ENCODE results near the gene FBXO2. TPM values are rescaled to one million over a fixed set of nuclear protein-coding genes. Genes with fewer than 3 reads are reported as not detected.

Gene FBXO2, protein sequence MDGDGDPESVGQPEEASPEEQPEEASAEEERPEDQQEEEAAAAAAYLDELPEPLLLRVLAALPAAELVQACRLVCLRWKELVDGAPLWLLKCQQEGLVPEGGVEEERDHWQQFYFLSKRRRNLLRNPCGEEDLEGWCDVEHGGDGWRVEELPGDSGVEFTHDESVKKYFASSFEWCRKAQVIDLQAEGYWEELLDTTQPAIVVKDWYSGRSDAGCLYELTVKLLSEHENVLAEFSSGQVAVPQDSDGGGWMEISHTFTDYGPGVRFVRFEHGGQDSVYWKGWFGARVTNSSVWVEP
- total RNA-seq (10 to 100 TPM; 11.3 to 17.3 TPM), polyA plus RNA-seq (ENCODE audit: insufficient read depth, low read depth, low replicate concordance) (19.0 TPM)
- long read RNA-seq, donor 1, partial matches to known transcripts, result 0 of 1 reads
- long read RNA-seq, donor 1, other reads (novel, unspliced or antisense), result 0 of 1 reads
- long read RNA-seq, donor 2, partial matches to known transcripts, result 0 of 1 reads
- long read RNA-seq, donor 2, other reads (novel, unspliced or antisense), result 0 of 1 reads

DNA sequence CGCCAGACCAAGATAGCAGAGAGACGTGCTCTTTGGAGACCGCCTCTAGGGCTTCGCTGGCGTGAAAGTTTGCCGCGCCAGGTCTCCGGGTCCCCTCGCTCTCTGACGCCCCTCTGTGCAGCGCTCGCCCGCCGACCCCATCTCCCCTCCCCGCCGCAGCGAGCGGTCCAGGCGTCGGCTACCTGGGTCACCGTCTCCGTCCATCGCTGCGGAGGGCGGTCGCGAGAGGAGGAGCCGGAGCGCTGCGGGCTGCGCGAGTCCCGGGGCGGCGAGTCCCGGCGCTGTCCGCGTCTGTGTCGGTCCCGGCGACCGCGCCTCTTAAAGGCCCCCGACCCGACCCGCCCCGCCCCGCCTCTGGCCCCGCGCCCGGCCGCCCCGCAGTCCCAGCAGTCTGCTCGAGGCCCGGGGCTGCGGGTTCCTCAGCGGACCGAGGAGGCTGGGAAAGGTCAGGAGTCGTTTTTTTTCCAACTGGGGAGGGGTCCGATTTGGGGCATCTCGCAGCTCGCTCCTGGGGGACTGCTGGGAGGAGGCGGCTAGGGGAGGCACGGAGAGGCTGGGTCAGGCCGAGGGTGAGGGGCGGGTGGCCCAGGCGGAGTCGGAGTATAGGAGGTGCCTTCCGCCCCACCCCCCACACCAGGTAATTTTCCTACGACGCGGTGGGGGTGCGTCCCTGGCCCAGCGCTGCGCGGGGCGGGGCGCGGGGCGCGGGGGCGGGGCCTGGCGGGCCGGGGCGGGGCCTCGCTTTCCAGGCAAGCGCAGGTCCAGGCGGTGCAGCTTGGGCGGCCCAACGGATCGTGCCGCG is at the start of gene FBXO2, which contains the start of gene FBXO44:
Gene FBXO2 (minus strand): TSS at position 293 of the 802 bp plus-strand sequence. CDS start 89 bp downstream, at position 204.
Gene FBXO44 (plus strand): TSS at position 741 of the 802 bp plus-strand sequence. CDS start 959 bp downstream, outside the sequence.
- TF ChIP-seq POLR2A (IDR thresholded peaks at IDR 0.05), result no peak
- TF ChIP-seq, protein P1, sequence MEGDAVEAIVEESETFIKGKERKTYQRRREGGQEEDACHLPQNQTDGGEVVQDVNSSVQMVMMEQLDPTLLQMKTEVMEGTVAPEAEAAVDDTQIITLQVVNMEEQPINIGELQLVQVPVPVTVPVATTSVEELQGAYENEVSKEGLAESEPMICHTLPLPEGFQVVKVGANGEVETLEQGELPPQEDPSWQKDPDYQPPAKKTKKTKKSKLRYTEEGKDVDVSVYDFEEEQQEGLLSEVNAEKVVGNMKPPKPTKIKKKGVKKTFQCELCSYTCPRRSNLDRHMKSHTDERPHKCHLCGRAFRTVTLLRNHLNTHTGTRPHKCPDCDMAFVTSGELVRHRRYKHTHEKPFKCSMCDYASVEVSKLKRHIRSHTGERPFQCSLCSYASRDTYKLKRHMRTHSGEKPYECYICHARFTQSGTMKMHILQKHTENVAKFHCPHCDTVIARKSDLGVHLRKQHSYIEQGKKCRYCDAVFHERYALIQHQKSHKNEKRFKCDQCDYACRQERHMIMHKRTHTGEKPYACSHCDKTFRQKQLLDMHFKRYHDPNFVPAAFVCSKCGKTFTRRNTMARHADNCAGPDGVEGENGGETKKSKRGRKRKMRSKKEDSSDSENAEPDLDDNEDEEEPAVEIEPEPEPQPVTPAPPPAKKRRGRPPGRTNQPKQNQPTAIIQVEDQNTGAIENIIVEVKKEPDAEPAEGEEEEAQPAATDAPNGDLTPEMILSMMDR (IDR thresholded peaks at IDR 0.05), result no peak
- peak within 1 kb of the TSS; percentile 71 for H3K4me3 ChIP-seq
- no peaks in the 10 kb centered on the region for H3K27me3 ChIP-seq
- WGBS, 2 donors, result 0 to 7% methylated on average over 7 to 52 of the region's 94 CpGs
- no peaks in the 10 kb centered on the region for H3K36me3 ChIP-seq (ENCODE audit: low read depth, missing control alignments)
- peaks cover 23% of the 10 kb centered on the region for H3K4me1 ChIP-seq
- peak; percentile 53 for DNase-seq
- peak within 1 kb of the TSS; percentile 38 to 55 for H3K27ac ChIP-seq
- intact Hi-C loops (cut with DNase I; ENCODE audit: low total_unique reads), result no loop called here
- no peaks in the 10 kb centered on the region for H3K9me3 ChIP-seq

DNA sequence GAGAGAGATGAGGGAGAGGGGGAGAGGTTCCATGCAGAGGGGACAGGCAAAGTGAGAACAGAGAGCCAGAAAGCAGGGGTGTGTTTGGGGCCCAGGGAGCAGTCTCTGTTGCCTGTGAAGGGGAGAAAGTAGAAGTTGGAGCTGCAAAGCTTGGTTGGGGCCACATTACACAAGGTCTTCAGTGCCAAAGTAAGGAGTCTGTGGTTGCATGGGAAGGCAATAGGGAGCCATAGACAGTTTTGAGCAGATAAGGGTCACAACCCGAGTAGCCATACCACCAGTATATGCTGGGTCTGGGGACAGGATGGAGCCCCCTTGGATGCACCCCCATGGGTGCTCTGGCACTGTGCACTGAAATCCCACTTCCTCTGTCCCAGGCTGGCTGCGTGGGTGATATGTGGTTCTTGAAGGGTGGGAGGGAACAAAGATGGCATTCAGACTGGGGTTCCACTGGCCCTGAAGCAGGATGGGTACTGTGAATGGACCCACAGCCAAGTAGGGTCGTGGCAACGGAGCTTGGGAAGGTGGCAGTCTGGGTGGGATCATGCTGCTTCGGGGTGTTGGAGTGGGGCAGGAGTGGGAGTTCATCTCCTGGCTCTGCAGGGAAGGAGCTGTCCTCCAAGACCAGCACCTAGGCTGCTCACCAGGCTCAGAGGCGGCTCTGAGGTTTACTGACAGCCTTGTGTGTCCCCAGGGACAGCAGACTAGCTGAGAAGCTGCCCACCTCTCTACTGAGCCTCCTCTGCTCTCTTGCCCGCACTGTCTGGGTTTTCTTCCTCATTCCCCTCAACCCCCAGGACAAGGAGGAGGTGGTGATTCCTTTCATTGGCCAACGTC is 49.3 kb upstream of the FBXO2 start:
- no peak overlapping the region for H3K4me3 ChIP-seq
- H3K27me3 ChIP-seq, result no peaks in the 10 kb centered on the region
- no peaks in the 10 kb centered on the region for H3K9me3 ChIP-seq
- H3K4me1 ChIP-seq, result peaks cover 10% of the 10 kb centered on the region
- intact Hi-C loops (cut with DNase I; ENCODE audit: low total_unique reads), result no loop called here
- no peaks in the 10 kb centered on the region for H3K36me3 ChIP-seq (ENCODE audit: low read depth, missing control alignments)
- no peak for DNase-seq
- WGBS, 2 donors, result 60 to 77% methylated on average over 6 to 8 of the region's 8 CpGs
- no peak overlapping the region for H3K27ac ChIP-seq
- TF ChIP-seq POLR2A (IDR thresholded peaks at IDR 0.05), result no peak
- TF ChIP-seq, protein P1 (IDR thresholded peaks at IDR 0.05), result no peak

DNA sequence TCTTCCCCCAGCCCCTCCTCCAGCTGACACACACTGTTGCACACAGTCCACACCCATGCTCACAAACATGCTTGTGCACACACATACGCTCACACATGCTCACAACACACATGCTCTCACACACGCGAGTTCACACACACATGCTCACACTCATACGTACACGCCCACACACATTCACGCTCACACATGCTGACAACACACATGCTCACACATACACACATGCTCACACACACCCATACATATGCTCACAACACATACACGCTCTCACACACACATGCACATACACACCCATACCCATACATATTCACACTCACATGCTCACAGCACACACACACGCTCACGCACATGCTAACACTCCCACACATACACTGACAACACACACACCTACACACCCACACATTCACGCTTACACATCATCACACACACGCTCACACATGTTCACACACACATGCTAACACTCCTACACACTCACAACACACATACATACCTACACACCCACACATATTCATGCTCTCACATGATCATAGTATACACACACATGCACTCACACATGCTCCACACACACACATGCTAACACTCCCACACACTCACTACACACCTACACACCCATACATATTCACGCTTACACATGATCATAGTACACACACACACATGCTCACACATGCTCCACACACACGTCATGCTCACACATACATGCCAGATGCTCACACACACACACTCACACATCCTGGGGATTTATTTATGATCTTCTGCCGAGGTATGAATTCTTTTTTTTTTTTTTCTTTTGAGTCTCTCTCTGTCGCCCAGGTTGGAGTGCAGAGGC is 48.0 kb upstream of the FBXO2 start:
- H3K36me3 ChIP-seq (ENCODE audit: low read depth, missing control alignments), result no peaks in the 10 kb centered on the region
- TF ChIP-seq, protein P1 (IDR thresholded peaks at IDR 0.05), result no peak
- TF ChIP-seq POLR2A (IDR thresholded peaks at IDR 0.05), result no peak
- H3K4me1 ChIP-seq, result peaks cover 4% of the 10 kb centered on the region
- no peak for DNase-seq
- no peak overlapping the region for H3K4me3 ChIP-seq
- WGBS, 2 donors, result 52 to 66% methylated on average over 15 of the region's 15 CpGs
- H3K9me3 ChIP-seq, result no peaks in the 10 kb centered on the region
- no peak overlapping the region for H3K27ac ChIP-seq
- intact Hi-C loops (cut with DNase I; ENCODE audit: low total_unique reads), result no loop called here
- no peaks in the 10 kb centered on the region for H3K27me3 ChIP-seq

DNA sequence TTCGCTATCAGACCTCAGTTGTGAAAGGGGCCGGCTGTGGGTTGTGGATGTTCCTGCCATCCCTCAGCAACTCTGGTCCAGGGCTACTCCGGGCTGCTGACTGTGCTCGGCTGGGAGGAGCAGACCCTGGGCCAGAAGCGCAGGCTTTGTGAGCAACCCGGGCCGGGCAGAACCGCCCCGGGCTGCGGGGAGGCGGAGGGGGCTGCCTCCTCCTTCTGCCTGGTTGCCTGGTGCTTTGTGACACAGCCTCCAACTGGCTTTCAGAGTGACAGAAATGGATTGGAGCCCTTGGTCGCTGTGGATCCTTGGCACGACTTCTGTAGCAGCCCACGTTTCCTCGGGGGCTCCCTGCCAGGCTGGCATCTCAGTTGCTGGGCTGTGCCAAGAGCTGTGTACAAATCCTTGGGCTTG is 47.3 kb upstream of the FBXO2 start:
- no peak overlapping the region for H3K27ac ChIP-seq
- H3K36me3 ChIP-seq (ENCODE audit: low read depth, missing control alignments), result no peaks in the 10 kb centered on the region
- 11 to 17% methylated on average over 8 to 15 of the region's 15 CpGs for WGBS, 2 donors
- DNase-seq, result peak; percentile 28
- intact Hi-C loops (cut with DNase I; ENCODE audit: low total_unique reads), result no loop called here
- H3K27me3 ChIP-seq, result no peaks in the 10 kb centered on the region
- TF ChIP-seq, protein P1 (IDR thresholded peaks at IDR 0.05), result no peak
- no peak for TF ChIP-seq POLR2A (IDR thresholded peaks at IDR 0.05)
- peaks cover 4% of the 10 kb centered on the region for H3K4me1 ChIP-seq
- H3K9me3 ChIP-seq, result no peaks in the 10 kb centered on the region
- no peak overlapping the region for H3K4me3 ChIP-seq
